Ovary (tissue), 9 donors: ENCODE results near the gene SMAD2. TPM values are rescaled to one million over a fixed set of nuclear protein-coding genes. Genes with fewer than 3 reads are reported as not detected.

Experiments used
- DNase-seq, 5 donors: peaks; one replicate each; pipeline ENCODE4 v3.0.0-alpha.2; 2019 to 2020
- H3K27ac ChIP-seq, 2 donors: fragments of 200-600 bp; one replicate each; pipeline versions ENCODE4 v1.5.1 to v1.8.0; 2019 to 2022
- H3K27me3 ChIP-seq: fragments of 200-600 bp; one replicate; pipeline ENCODE4 v1.8.0; 2022
- H3K36me3 ChIP-seq: fragments of 200-600 bp; sonication (generic); one replicate; pipeline ENCODE4 v1.5.1; 2019
- H3K4me1 ChIP-seq: one replicate; pipeline ENCODE4 v1.8.1; 2013; ENCODE audit warnings: mild to moderate bottlenecking, moderate library complexity; ENCODE audit not compliant: insufficient read depth
- H3K4me3 ChIP-seq: fragments of 200-600 bp; sonication (generic); one replicate; pipeline ENCODE4 v1.5.1; 2017
- H3K9me3 ChIP-seq, 2 donors: fragments of 200-600 bp in 1 of 2; sonication (generic) in 1 of 2; one replicate each; pipeline versions ENCODE4 v1.5.1 to v1.8.1; 2013 to 2019; ENCODE audit warnings: mild to moderate bottlenecking in 1 of 2, moderate library complexity in 1 of 2
- EP300 ChIP-seq: sonication (generic); formaldehyde crosslinking; IDR thresholded peaks from one replicate; pipeline ENCODE4 v1.6.1; 2017; ENCODE audit warnings: antibody characterized with exemption
- POLR2A ChIP-seq: fragments of 450-650 bp; IDR thresholded peaks from one replicate; pipeline ENCODE4 v1.6.1; 2017; ENCODE audit warnings: antibody characterized with exemption, mild to moderate bottlenecking, moderate library complexity
- WGBS, 3 donors: extraction: QIAGEN DNeasy Blood & Tissue Kit in 1 of 3; methylation state at CpG; one replicate each; pipeline versions ENCODE4 v1.1.5 to v1.1.7; 2013 to 2017; 5-methylcytosine and 5-hydroxymethylcytosine counted together
- intact Hi-C, 4 donors: fragments of 100-400 bp; cut with DNase I; formaldehyde crosslinking; loops; one replicate each; pipeline versions ENCODE4 v1.11.0 to v1.15.1; 2022 to 2023
- polyA plus RNA-seq, 2 donors: library from polyadenylated mRNA; stranded (reverse); fragments of 200-250 nt in 1 of 2; fragments of 350-450 nt in 1 of 2; fragmentation: Illumina TruSeq in 1 of 2; extraction: RNeasy Lipid Tissue Mini Kit (QIAGEN cat#74804) in 1 of 2; gene quantifications; one replicate each; pipeline ENCODE4 v1.2.3, GENCODE V29; 2013 to 2014
- total RNA-seq, 7 donors: library from RNA; depleted of rRNA in 2 of 7; stranded (reverse); fragments of >200 nt in 2 of 7; fragmentation: NEBNext Ultra II Directional in 3 of 7; extraction: Animal tissue kit (Norgen Biotek cat#: 25700) in 3 of 7; gene quantifications; one replicate each; pipeline versions ENCODE4 v1.1.0 to v1.2.4, GENCODE V29; 2016 to 2023
- TF ChIP-seq, protein P1 (sequence below), 3 donors: fragments of 450-650 bp in 2 of 3; fragments of 200-600 bp in 1 of 3; IDR thresholded peaks; one replicate each; pipeline versions ENCODE4 v1.5.1 to v1.8.0; 2016 to 2022; ENCODE audit warnings: antibody characterized with exemption in 3 of 3, mild to moderate bottlenecking in 1 of 3
- donor health status: DM: no; HTN: no; CAD: no; lungs with moderate emphysema.
- donor health status: DM: no; HTN: no; CAD: no.
- donor health status: Bipolar disorder and iron deficiency.
- donor health status: DM: yes; HTN: yes; CAD: no.
- donor health status: DM: no; HTN: no; CAD: no.
- donor health status: DM: yes; HTN: yes; CAD: no.

The SMAD2 gene
- total and polyA plus RNA-seq, 9 donors = 27.9 to 160 (median 130) TPM

DNA sequence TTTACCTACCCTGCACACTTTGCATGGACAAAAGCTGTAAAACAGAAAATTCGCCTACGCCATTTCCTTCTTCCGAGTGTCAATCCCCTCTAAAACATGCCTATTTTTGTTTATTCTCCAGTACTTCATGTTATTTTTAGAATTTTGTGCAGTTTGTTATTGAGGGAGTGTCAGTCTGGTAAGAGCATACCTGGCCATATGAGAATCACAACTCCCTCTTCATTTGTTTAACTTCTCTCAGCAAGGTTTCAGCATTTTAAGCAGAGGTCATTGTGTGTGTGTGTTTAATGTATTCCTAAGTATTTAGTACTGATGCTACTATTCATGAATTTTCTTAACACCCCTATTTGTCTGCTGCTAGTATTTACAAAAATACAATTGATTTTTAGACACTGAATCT lies 49.4 kb downstream of the SMAD2 start:
- Histone ChIP-seq H3K4me3 (no peak overlapping the region), H3K27me3 (no peaks in the 10 kb centered on the region), H3K4me1 (no peaks in the 10 kb centered on the region), H3K9me3 (no peaks in the 10 kb centered on the region), H3K27ac (no peak overlapping the region), H3K36me3 (no peaks in the 10 kb centered on the region)
- no peak for DNase-seq
- intact Hi-C loops = no loop called here
- TF ChIP-seq, protein P1, sequence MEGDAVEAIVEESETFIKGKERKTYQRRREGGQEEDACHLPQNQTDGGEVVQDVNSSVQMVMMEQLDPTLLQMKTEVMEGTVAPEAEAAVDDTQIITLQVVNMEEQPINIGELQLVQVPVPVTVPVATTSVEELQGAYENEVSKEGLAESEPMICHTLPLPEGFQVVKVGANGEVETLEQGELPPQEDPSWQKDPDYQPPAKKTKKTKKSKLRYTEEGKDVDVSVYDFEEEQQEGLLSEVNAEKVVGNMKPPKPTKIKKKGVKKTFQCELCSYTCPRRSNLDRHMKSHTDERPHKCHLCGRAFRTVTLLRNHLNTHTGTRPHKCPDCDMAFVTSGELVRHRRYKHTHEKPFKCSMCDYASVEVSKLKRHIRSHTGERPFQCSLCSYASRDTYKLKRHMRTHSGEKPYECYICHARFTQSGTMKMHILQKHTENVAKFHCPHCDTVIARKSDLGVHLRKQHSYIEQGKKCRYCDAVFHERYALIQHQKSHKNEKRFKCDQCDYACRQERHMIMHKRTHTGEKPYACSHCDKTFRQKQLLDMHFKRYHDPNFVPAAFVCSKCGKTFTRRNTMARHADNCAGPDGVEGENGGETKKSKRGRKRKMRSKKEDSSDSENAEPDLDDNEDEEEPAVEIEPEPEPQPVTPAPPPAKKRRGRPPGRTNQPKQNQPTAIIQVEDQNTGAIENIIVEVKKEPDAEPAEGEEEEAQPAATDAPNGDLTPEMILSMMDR (IDR thresholded peaks at IDR 0.05) = no peak
- TF ChIP-seq EP300 = no peak
- no peak for TF ChIP-seq POLR2A
- 46 to 83% (median 83%) methylated on average over 2 to 3 of the region's 3 CpGs for WGBS, 3 donors

GRCh38 chr18:47877892-47878291 lies 52.6 kb downstream of the SMAD2 start:
- intact Hi-C loops = no loop called here
- H3K27ac ChIP-seq = no peak overlapping the region
- no peaks in the 10 kb centered on the region for H3K36me3 ChIP-seq
- H3K4me1 ChIP-seq = no peaks in the 10 kb centered on the region
- no peaks in the 10 kb centered on the region for H3K9me3 ChIP-seq
- TF ChIP-seq, protein P1 (IDR thresholded peaks at IDR 0.05) = no peak
- TF ChIP-seq POLR2A (no peak), EP300 (no peak)
- 36 to 63% (median 41%) methylated on average over 3 of the region's 3 CpGs for WGBS, 3 donors
- no peak overlapping the region for H3K4me3 ChIP-seq
- no peaks in the 10 kb centered on the region for H3K27me3 ChIP-seq
- no peak for DNase-seq

- intact Hi-C loops = no loop called here
- no peak overlapping the region for H3K4me3 ChIP-seq
- H3K27ac ChIP-seq = no peak overlapping the region
- DNase-seq = no peak
- 86 to 90% (median 86%) methylated on average over 2 of the region's 2 CpGs for WGBS, 3 donors
- no peaks in the 10 kb centered on the region for H3K9me3 ChIP-seq
- peaks cover 5% of the 10 kb centered on the region for H3K4me1 ChIP-seq
- H3K36me3 ChIP-seq = no peaks in the 10 kb centered on the region
- TF ChIP-seq, protein P1 (IDR thresholded peaks at IDR 0.05) = no peak
- no peak for TF ChIP-seq EP300
- no peaks in the 10 kb centered on the region for H3K27me3 ChIP-seq
Measured at GRCh38 chr18:47876813-47877212, 53.6 kb downstream of the SMAD2 start.

- Histone ChIP-seq H3K4me3 (no peak overlapping the region), H3K36me3 (no peaks in the 10 kb centered on the region), H3K4me1 (peaks cover 6% of the 10 kb centered on the region), H3K27me3 (no peaks in the 10 kb centered on the region), H3K9me3 (no peaks in the 10 kb centered on the region), H3K27ac (no peak overlapping the region)
- intact Hi-C loops = no loop called here
- DNase-seq = no peak
- TF ChIP-seq POLR2A (no peak), EP300 (no peak)
- TF ChIP-seq, protein P1 (IDR thresholded peaks at IDR 0.05) = no peak
Measured at GRCh38 chr18:47873625-47874024, 56.8 kb downstream of the SMAD2 start.

DNA sequence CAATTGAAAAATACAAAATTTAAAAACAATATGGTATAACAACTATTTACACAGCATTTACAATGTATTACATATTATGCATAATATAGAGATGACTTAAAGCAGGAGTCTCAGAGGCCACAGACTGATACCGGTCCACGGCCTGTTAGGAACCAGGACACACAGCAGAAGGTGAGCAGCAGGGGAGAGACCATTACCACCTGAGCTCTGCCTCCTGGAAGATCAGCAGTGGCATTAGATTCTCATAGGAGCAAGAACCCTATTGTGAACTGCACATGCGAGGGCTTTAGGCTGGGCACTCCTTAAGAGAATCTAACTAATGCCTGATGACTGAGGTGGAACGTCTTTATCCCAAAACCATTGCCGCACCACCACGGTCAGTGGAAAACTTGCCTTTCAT lies 58.0 kb downstream of the SMAD2 start:
- Histone ChIP-seq H3K4me1 (peaks cover 6% of the 10 kb centered on the region), H3K4me3 (no peak overlapping the region), H3K27me3 (no peaks in the 10 kb centered on the region), H3K9me3 (no peaks in the 10 kb centered on the region), H3K27ac (no peak overlapping the region), H3K36me3 (no peaks in the 10 kb centered on the region)
- TF ChIP-seq, protein P1 (IDR thresholded peaks at IDR 0.05) = no peak
- no peak for TF ChIP-seq EP300
- WGBS, 3 donors = 96 to 98% (median 98%) methylated on average over 6 of the region's 6 CpGs
- intact Hi-C loops = no loop called here
- DNase-seq = no peak
